Smooth muscle cell (in vitro differentiated cells): Measurements from ENCODE around the gene PIEZO2. TPM values are rescaled to one million over a fixed set of nuclear protein-coding genes. Genes with fewer than 3 reads are reported as not detected.

Source experiments
- DNase-seq: peaks from one replicate; lab custom pipeline; 2025; ENCODE audit not compliant: unreplicated experiment; lab: John Stamatoyannopoulos, UW
- H2AFZ ChIP-seq: fragments of 200-600 bp; sonication (generic); 2 replicates; pipeline ENCODE4 v1.6.0; 2016; ENCODE audit warnings: antibody characterized with exemption, low read depth, mild to moderate bottlenecking
- H3F3A ChIP-seq: fragments of 200-600 bp; sonication (generic); 2 replicates; pipeline ENCODE4 v1.6.0; 2017; ENCODE audit warnings: antibody characterized with exemption, low read depth
- H3K27ac ChIP-seq: fragments of 200-600 bp; sonication (generic); 2 replicates; pipeline ENCODE4 v1.5.1; 2016; ENCODE audit warnings: low read depth, mild to moderate bottlenecking
- H3K27me3 ChIP-seq: fragments of 200-600 bp; sonication (generic); 2 replicates; pipeline ENCODE4 v1.6.1; 2016; ENCODE audit warnings: low read depth, mild to moderate bottlenecking
- H3K36me3 ChIP-seq: fragments of 200-600 bp; sonication (generic); 2 replicates; pipeline ENCODE4 v1.5.1; 2016; ENCODE audit warnings: low read depth
- H3K4me1 ChIP-seq: fragments of 200-600 bp; sonication (generic); 2 replicates; pipeline ENCODE4 v1.5.1; 2016; ENCODE audit warnings: low read depth
- H3K4me2 ChIP-seq: fragments of 200-600 bp; sonication (generic); 2 replicates; pipeline ENCODE4 v1.6.0; 2016; ENCODE audit warnings: mild to moderate bottlenecking
- H3K4me3 ChIP-seq: fragments of 200-600 bp; sonication (generic); 2 replicates; pipeline ENCODE4 v1.5.1; 2016; ENCODE audit warnings: mild to moderate bottlenecking
- H3K79me2 ChIP-seq: fragments of 200-600 bp; sonication (generic); 2 replicates; pipeline ENCODE4 v1.6.0; 2016; ENCODE audit warnings: low read depth, mild to moderate bottlenecking
- H3K9ac ChIP-seq: fragments of 200-600 bp; sonication (generic); 2 replicates; pipeline ENCODE4 v1.6.0; 2016; ENCODE audit warnings: low read depth
- H3K9me3 ChIP-seq: fragments of 200-600 bp; sonication (generic); replicated peaks from 2 replicates; pipeline ENCODE4 v1.5.1; 2016; ENCODE audit warnings: low read depth
- H4K20me1 ChIP-seq: fragments of 200-600 bp; sonication (generic); 2 replicates; pipeline ENCODE4 v1.6.0; 2016; ENCODE audit warnings: low read depth
- CTCF ChIP-seq: fragments of 200-600 bp; sonication (generic); IDR thresholded peaks from 2 replicates; pipeline ENCODE4 v1.5.1; 2017; ENCODE audit warnings: borderline replicate concordance, mild to moderate bottlenecking, antibody characterized with exemption; ENCODE audit not compliant: insufficient read depth, poor library complexity, severe bottlenecking
- WGBS: methylation state at CpG from one replicate; pipeline ENCODE4 v1.1.7; 2016; ENCODE audit warnings: low lambda C conversion rate; 5-methylcytosine and 5-hydroxymethylcytosine counted together
- polyA plus RNA-seq: library from polyadenylated mRNA; unstranded; fragments of >200 nt; fragmentation: Nextera tagmentation; extraction: Ambion mirVana; gene quantifications from 2 replicates; pipeline ENCODE4 v1.2.1, GENCODE V29; 2016
- total RNA-seq: library from RNA; depleted of rRNA; stranded (reverse); fragments of >200 nt; gene quantifications from 2 replicates; pipeline ENCODE4 v1.2.3, GENCODE V29; 2014

The PIEZO2 gene
- total and polyA plus RNA-seq, 2 experiments from 2014 or later = 1.3 to 4.7 TPM

- no peak overlapping the region for H3K27ac ChIP-seq
- H3K79me2 ChIP-seq = no peaks in the 10 kb centered on the region
- H3F3A ChIP-seq = no peaks in the 10 kb centered on the region
- no peaks in the 10 kb centered on the region for H3K9me3 ChIP-seq
- no peak overlapping the region for H3K9ac ChIP-seq
- no peak overlapping the region for H3K4me3 ChIP-seq
- H2AFZ ChIP-seq = no peak overlapping the region
- no peak for DNase-seq
- no peaks in the 10 kb centered on the region for H4K20me1 ChIP-seq
- H3K4me1 ChIP-seq = peaks cover 3% of the 10 kb centered on the region
- H3K4me2 ChIP-seq = no peak overlapping the region
- WGBS = 98% methylated on average over 2 of the region's 2 CpGs
- H3K27me3 ChIP-seq = no peaks in the 10 kb centered on the region
- TF ChIP-seq CTCF = no peak
- no peaks in the 10 kb centered on the region for H3K36me3 ChIP-seq
Measured at GRCh38 chr18:11113937-11114336, 35.4 kb downstream of the PIEZO2 start.

GRCh38 chr18:11113046-11113548 is 36.3 kb downstream of the PIEZO2 start:
- H3K4me1 ChIP-seq = peaks cover 3% of the 10 kb centered on the region
- no peak overlapping the region for H3K4me3 ChIP-seq
- no peaks in the 10 kb centered on the region for H3K36me3 ChIP-seq
- no peak for DNase-seq
- H3F3A ChIP-seq = no peaks in the 10 kb centered on the region
- H4K20me1 ChIP-seq = no peaks in the 10 kb centered on the region
- H3K79me2 ChIP-seq = no peaks in the 10 kb centered on the region
- no peaks in the 10 kb centered on the region for H3K9me3 ChIP-seq
- 95% methylated on average over 4 of the region's 4 CpGs for WGBS
- no peak overlapping the region for H3K4me2 ChIP-seq
- H3K27me3 ChIP-seq = no peaks in the 10 kb centered on the region
- H3K27ac ChIP-seq = no peak overlapping the region
- no peak for TF ChIP-seq CTCF
- no peak overlapping the region for H3K9ac ChIP-seq
- H2AFZ ChIP-seq = no peak overlapping the region

GRCh38 chr18:11112286-11112685 is 37.1 kb downstream of the PIEZO2 start:
- TF ChIP-seq CTCF = no peak
- Histone ChIP-seq H3K27ac (peak overlapping the region; percentile 11), H3K79me2 (no peaks in the 10 kb centered on the region), H3K4me2 (no peak overlapping the region), H3K4me1 (peaks cover 3% of the 10 kb centered on the region), H3K27me3 (no peaks in the 10 kb centered on the region), H3K9ac (no peak overlapping the region), H3K4me3 (no peak overlapping the region), H4K20me1 (no peaks in the 10 kb centered on the region), H2AFZ (no peak overlapping the region), H3F3A (no peaks in the 10 kb centered on the region), H3K36me3 (no peaks in the 10 kb centered on the region), H3K9me3 (no peaks in the 10 kb centered on the region)
- DNase-seq = no peak
- WGBS = 43% methylated on average over 3 of the region's 3 CpGs

- Histone ChIP-seq H3K9ac (no peak overlapping the region), H3K9me3 (no peaks in the 10 kb centered on the region), H4K20me1 (no peaks in the 10 kb centered on the region), H3K27me3 (no peaks in the 10 kb centered on the region), H3K4me1 (peaks cover 3% of the 10 kb centered on the region), H3K4me3 (no peak overlapping the region), H3K79me2 (no peaks in the 10 kb centered on the region), H3K27ac (no peak overlapping the region), H3F3A (no peaks in the 10 kb centered on the region), H3K36me3 (no peaks in the 10 kb centered on the region), H3K4me2 (no peak overlapping the region), H2AFZ (no peak overlapping the region)
- DNase-seq = no peak
- 96% methylated on average over 12 of the region's 16 CpGs for WGBS
- TF ChIP-seq CTCF = no peak
Measured at GRCh38 chr18:11110509-11110908, 38.9 kb downstream of the PIEZO2 start.
